HepG2 (cell line): Measurements from ENCODE around the gene TXNDC11. TPM values are rescaled to one million over a fixed set of nuclear protein-coding genes. Genes with fewer than 3 reads are reported as not detected.

ENCODE experiments used
- CHCHD3 ChIP-seq: sonication (generic); formaldehyde crosslinking; IDR thresholded peaks from 2 replicates; pipeline ENCODE4 v1.8.0; 2022; ENCODE audit warnings: mild to moderate bottlenecking, missing genetic modification reagents, moderate library complexity
- HNRNPL ChIP-seq: fragments of 200-400 bp; formaldehyde crosslinking; IDR thresholded peaks from 2 replicates; pipeline ENCODE4 v1.6.1; 2017; ENCODE audit warnings: mild to moderate bottlenecking, low read depth, low read length
- KDM3A ChIP-seq: IDR thresholded peaks from 2 replicates; pipeline ENCODE4 v1.6.1; 2018; ENCODE audit warnings: low read depth, missing compliant biosample characterization
- KDM4B ChIP-seq: sonication (generic); formaldehyde crosslinking; IDR thresholded peaks from 2 replicates; pipeline ENCODE4 v1.4.0; 2020; ENCODE audit warnings: missing genetic modification reagents
- KDM5B ChIP-seq: sonication (generic); formaldehyde crosslinking; IDR thresholded peaks from 2 replicates; pipeline ENCODE4 v1.4.0; 2020; ENCODE audit warnings: missing genetic modification reagents, mild to moderate bottlenecking, borderline replicate concordance
- MAZ ChIP-seq, 2 experiments: sonication (generic) in 1 of 2; formaldehyde crosslinking in 1 of 2; IDR thresholded peaks; 2 replicates each; pipeline versions ENCODE4 v1.5.0 to v1.6.1; 2012 to 2020; ENCODE audit warnings: low read depth in 2 of 2, mild to moderate bottlenecking in 2 of 2, borderline replicate concordance in 1 of 2, improper control_type of control experiment in 1 of 2, low read length in 1 of 2, missing genetic modification reagents in 1 of 2, moderate library complexity in 1 of 2
- MYNN ChIP-seq: sonication (generic); formaldehyde crosslinking; IDR thresholded peaks from 2 replicates; pipeline ENCODE4 v1.4.0; 2020; ENCODE audit warnings: mild to moderate bottlenecking, low read depth, missing genetic modification reagents
- NFYB ChIP-seq: sonication (generic); formaldehyde crosslinking; IDR thresholded peaks from 2 replicates; pipeline ENCODE4 v1.4.0; 2020; ENCODE audit warnings: missing genetic modification reagents
- RAD21 ChIP-seq: fragments of 450-650 bp; formaldehyde crosslinking; IDR thresholded peaks from 2 replicates; pipeline ENCODE4 v1.5.0; 2020; ENCODE audit warnings: mild to moderate bottlenecking
- SMAD1 ChIP-seq: sonication (generic); formaldehyde crosslinking; IDR thresholded peaks from 2 replicates; pipeline ENCODE4 v1.4.0; 2020; ENCODE audit warnings: missing genetic modification reagents, low read depth, mild to moderate bottlenecking, borderline replicate concordance
- SRSF4 ChIP-seq: fragments of 200-400 bp; formaldehyde crosslinking; IDR thresholded peaks from one replicate; pipeline ENCODE4 v1.6.1; 2018; ENCODE audit warnings: mild to moderate bottlenecking, low read depth, low read length, moderate library complexity; ENCODE audit not compliant: poor library complexity, severe bottlenecking
- THAP8 ChIP-seq: sonication (generic); formaldehyde crosslinking; IDR thresholded peaks from 2 replicates; pipeline ENCODE4 v1.5.1; 2020; ENCODE audit warnings: missing genetic modification reagents, mild to moderate bottlenecking, borderline replicate concordance
- ZBTB42 ChIP-seq: sonication (generic); formaldehyde crosslinking; IDR thresholded peaks from 2 replicates; pipeline ENCODE4 v1.5.0; 2020; ENCODE audit warnings: mild to moderate bottlenecking, missing genetic modification reagents
- ZBTB7B ChIP-seq: sonication (generic); formaldehyde crosslinking; IDR thresholded peaks from 2 replicates; pipeline ENCODE4 v1.4.0; 2020; ENCODE audit warnings: missing genetic modification reagents
- ZC3H13 ChIP-seq: sonication (generic); formaldehyde crosslinking; IDR thresholded peaks from 2 replicates; pipeline ENCODE4 v1.8.1; 2023; ENCODE audit warnings: mild to moderate bottlenecking, missing genetic modification reagents, moderate library complexity
- ZGPAT ChIP-seq: IDR thresholded peaks from 2 replicates; pipeline ENCODE4 v1.6.1; 2016; ENCODE audit warnings: mild to moderate bottlenecking
- ZNF230 ChIP-seq: sonication (generic); formaldehyde crosslinking; IDR thresholded peaks from 2 replicates; pipeline ENCODE4 v1.4.0; 2020; ENCODE audit warnings: mild to moderate bottlenecking, missing genetic modification reagents
- ZNF34 ChIP-seq: sonication (generic); formaldehyde crosslinking; IDR thresholded peaks from 2 replicates; pipeline ENCODE4 v1.4.0; 2020; ENCODE audit warnings: mild to moderate bottlenecking, missing genetic modification reagents, borderline replicate concordance
- ZNF350 ChIP-seq: sonication (generic); formaldehyde crosslinking; IDR thresholded peaks from 2 replicates; pipeline ENCODE4 v1.4.0; 2020; ENCODE audit warnings: mild to moderate bottlenecking, low read depth, missing genetic modification reagents, borderline replicate concordance
- ZNF383 ChIP-seq: sonication (generic); formaldehyde crosslinking; IDR thresholded peaks from 2 replicates; pipeline ENCODE4 v1.4.0; 2020; ENCODE audit warnings: missing genetic modification reagents, mild to moderate bottlenecking, borderline replicate concordance
- ZNF558 ChIP-seq: sonication (generic); formaldehyde crosslinking; IDR thresholded peaks from 2 replicates; pipeline ENCODE4 v1.9.0; 2022; ENCODE audit warnings: mild to moderate bottlenecking, missing genetic modification reagents, borderline replicate concordance
- ZNF878 ChIP-seq: sonication (generic); formaldehyde crosslinking; IDR thresholded peaks from 2 replicates; pipeline ENCODE4 v1.8.1; 2023; ENCODE audit warnings: mild to moderate bottlenecking, missing genetic modification reagents, moderate library complexity
- ZSCAN29 ChIP-seq: sonication (generic); formaldehyde crosslinking; conservative IDR thresholded peaks from 2 replicates; pipeline ENCODE4 v1.4.0; 2020; ENCODE audit warnings: mild to moderate bottlenecking, missing genetic modification reagents
- polyA plus RNA-seq, 8 experiments: library from polyadenylated mRNA; depleted of rRNA in 3 of 8; stranded (reverse) in 7 of 8; unstranded in 1 of 8; fragments of >200 nt; fragmentation: Illumina TruSeq in 4 of 8; extraction: Trizol in 4 of 8; gene quantifications; 2 replicates each; pipeline versions ENCODE4 v1.2.1 to v1.2.3, GENCODE V29; 2011 to 2016; ENCODE audit warnings: low read depth in 4 of 8, missing spikeins in 1 of 8, mixed read lengths in 1 of 8; ENCODE audit not compliant: insufficient read depth in 1 of 8
- total RNA-seq, 5 experiments: library from RNA; depleted of rRNA; stranded (reverse); fragments of >200 nt; fragmentation: Illumina TruSeq; extraction: Trizol; gene quantifications; 2 replicates each; pipeline ENCODE4 v1.2.3, GENCODE V29; 2016; ENCODE audit warnings: low read depth in 1 of 5
- TF ChIP-seq, protein P1 (sequence below): sonication (generic); formaldehyde crosslinking; IDR thresholded peaks from 2 replicates; pipeline ENCODE4 v1.4.0; 2020; ENCODE audit warnings: mild to moderate bottlenecking, missing genetic modification reagents
- TF ChIP-seq, protein P2 (sequence below): sonication (generic); formaldehyde crosslinking; IDR thresholded peaks from 2 replicates; pipeline ENCODE4 v1.8.0; 2022; ENCODE audit warnings: missing genetic modification reagents, mild to moderate bottlenecking, inconsistent platforms, borderline replicate concordance

Gene TXNDC11
- total and polyA plus RNA-seq, 2 of the 13 experiments (the other 11 are each of a cell fraction or from before 2014, with no cell fraction given) = 74.9 to 123 TPM

DNA sequence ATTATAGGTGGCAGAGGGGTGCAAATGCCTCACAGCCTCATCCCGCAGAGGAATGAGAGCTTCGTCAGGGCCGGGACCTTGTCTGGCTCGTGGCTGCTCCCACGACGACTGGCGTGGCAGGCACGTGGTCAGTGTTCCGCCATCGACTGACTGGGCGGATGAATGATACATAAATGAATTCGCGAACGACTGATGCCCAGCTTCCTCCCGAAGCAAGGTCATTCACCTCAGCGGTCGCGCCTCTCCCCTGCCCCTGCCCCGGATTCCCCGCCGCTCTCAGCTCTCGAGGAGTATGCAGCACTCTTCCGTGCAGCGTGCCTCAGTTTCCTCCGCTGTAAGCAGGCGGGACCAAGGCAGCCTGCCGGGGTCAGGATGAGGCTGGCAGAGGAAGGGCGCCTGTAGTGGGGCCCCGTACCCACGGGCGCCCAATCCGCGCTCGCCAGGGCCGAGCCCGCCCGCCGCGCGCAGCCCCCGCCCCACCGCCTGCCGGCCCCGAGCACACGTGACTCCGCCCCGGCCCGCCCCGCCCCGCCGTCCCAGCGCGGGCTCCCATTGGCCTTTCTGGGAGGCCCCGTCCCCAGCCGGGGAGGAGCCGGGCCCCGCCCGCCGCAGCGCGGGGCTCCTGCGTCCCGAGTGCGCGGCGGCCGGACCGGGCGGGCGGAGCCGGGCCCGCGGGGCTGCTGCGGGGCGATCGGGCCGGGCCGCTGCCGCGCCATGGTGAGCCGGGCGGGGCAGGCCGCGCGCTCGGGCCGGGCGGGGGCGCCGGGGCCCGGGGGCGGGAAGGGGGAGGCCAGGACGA is 74.6 kb downstream of the TXNDC11 start, which contains the start of gene SNN (continued):
- TF ChIP-seq KDM5B (CRISPR knock-in tag) (peak; percentile 78; the same call in 1 of the 2 replicates), KDM3A (CRISPR knock-in tag) (0 out of 2 replicates have a peak, but pooled peaks have one; percentile 64), KDM4B (CRISPR knock-in tag) (0 out of 2 replicates have a peak, but pooled peaks have one; percentile 19), ZC3H13 (CRISPR knock-in tag) (no peak), SMAD1 (CRISPR knock-in tag) (peak; percentile 21; the same call in 1 of the 2 replicates), ZBTB7B (CRISPR knock-in tag) (peak; percentile 37; the same call in 1 of the 2 replicates), HNRNPL (0 out of 2 replicates have a peak, but pooled peaks have one; percentile 48), ZNF230 (CRISPR knock-in tag) (0 out of 2 replicates have a peak, but pooled peaks have one; percentile 28), ZNF383 (CRISPR knock-in tag) (no peak), ZGPAT (CRISPR knock-in tag) (no peak), ZNF878 (CRISPR knock-in tag) (no peak), ZSCAN29 (CRISPR knock-in tag) (0 out of 2 replicates have a peak, but pooled peaks have one; percentile 22), NFYB (CRISPR knock-in tag) (peak; percentile 56), ZNF34 (CRISPR knock-in tag) (0 out of 2 replicates have a peak, but pooled peaks have one; percentile 18), ZBTB42 (CRISPR knock-in tag) (no peak), THAP8 (CRISPR knock-in tag) (peak; percentile 43; the same call in 1 of the 2 replicates), ZNF350 (CRISPR knock-in tag) (no peak), MAZ (IDR thresholded peaks at IDR 0.05; ENCODE audit: borderline replicate concordance, low read depth, low read length) (peak; percentile 43; the same call in 1 of the 2 replicates), MAZ (CRISPR knock-in tag; IDR thresholded peaks at IDR 0.05; ENCODE audit: low read depth) (peak; percentile 72), MYNN (CRISPR knock-in tag) (0 out of 2 replicates have a peak, but pooled peaks have one; percentile 62), ZNF558 (CRISPR knock-in tag) (no peak), CHCHD3 (CRISPR knock-in tag) (peak; percentile 78), SRSF4 (no peak), RAD21 (no peak)
- TF ChIP-seq, protein P1, sequence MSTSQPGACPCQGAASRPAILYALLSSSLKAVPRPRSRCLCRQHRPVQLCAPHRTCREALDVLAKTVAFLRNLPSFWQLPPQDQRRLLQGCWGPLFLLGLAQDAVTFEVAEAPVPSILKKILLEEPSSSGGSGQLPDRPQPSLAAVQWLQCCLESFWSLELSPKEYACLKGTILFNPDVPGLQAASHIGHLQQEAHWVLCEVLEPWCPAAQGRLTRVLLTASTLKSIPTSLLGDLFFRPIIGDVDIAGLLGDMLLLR (CRISPR knock-in tag) = peak; percentile 45; the same call in 1 of the 2 replicates
- TF ChIP-seq, protein P2, sequence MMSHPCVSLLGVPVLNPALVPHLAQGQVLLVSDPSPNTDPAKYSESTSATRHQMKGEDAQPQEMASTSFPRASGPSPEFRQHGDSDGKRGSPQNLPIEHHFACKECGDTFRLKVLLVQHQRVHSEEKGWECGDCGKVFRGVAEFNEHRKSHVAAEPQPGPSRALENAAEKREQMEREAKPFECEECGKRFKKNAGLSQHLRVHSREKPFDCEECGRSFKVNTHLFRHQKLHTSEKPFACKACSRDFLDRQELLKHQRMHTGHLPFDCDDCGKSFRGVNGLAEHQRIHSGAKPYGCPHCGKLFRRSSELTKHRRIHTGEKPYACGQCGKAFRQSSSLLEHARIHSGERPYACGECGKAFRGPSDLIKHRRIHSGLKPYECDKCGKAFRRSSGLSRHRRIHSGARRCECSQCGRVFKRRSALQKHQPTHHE (CRISPR knock-in tag) = no peak
